K562 (cell line): ENCODE results near the gene VANGL1. TPM values are rescaled to one million over a fixed set of nuclear protein-coding genes. Genes with fewer than 3 reads are reported as not detected.

Source experiments
- ATAC-seq: fragments of 200-7000 bp; cut with Tn5 transposase; 3 replicates; pipeline ENCODE4 v1.9.1; 2020; ENCODE audit warnings: moderate library complexity
- BruUV-seq: library from RNA; stranded (reverse); fragments of 400-500 nt; replicated peaks from 2 replicates; lab custom pipeline; 2021; lab: Mats Ljungman, UMichigan
- CTCF ChIA-PET: fragments of 300-600 bp; formaldehyde crosslinking; extraction: SDS; loops from one replicate; lab custom pipeline; 2021; ENCODE audit warnings: low intra/inter-chr PET ratio; lab: Yijun Ruan, JAX
- POLR2A ChIA-PET: fragments of 300-600, 350-650 bp; sonication (Branson Sonifier 250); formaldehyde crosslinking; extraction: SDS; loops from one replicate; lab custom pipeline; 2021; ENCODE audit warnings: antibody characterized with exemption, inconsistent platforms; lab: Yijun Ruan, JAX
- DNase-seq, 4 experiments: peaks; one replicate each; pipeline versions ENCODE4 v3.0.0 to v3.0.0-alpha.2; 2011 to 2018; ENCODE audit warnings: low spot score in 3 of 4, mixed read lengths in 3 of 4; ENCODE audit errors: extremely low read depth in 1 of 4
- FAIRE-seq: peaks from 2 replicates; lab custom pipeline; 2011; peaks lifted over from hg19 to GRCh38; lab: Jason Lieb, UNC
- H2AFZ ChIP-seq: 2 replicates; pipeline ENCODE4 v1.6.0; 2011; ENCODE audit warnings: low read depth, low read length, control low read depth, inconsistent platforms
- H3K27ac ChIP-seq: fragments of 200-600 bp; 3 replicates; pipeline ENCODE4 v1.8.0; 2011; ENCODE audit warnings: low read depth, mild to moderate bottlenecking, control low read depth, inconsistent platforms, low read length, moderate library complexity, mixed read lengths; ENCODE audit errors: extremely low read depth
- H3K27me3 ChIP-seq, 2 experiments: fragments of 300-600 bp in 1 of 2; 2 replicates in 1 of 2; 3 replicates in 1 of 2; pipeline versions ENCODE4 v1.6.0 to v1.8.0; 2011; ENCODE audit warnings: inconsistent platforms in 2 of 2, low read length in 2 of 2, mild to moderate bottlenecking in 1 of 2, mixed read lengths in 1 of 2, moderate library complexity in 1 of 2; ENCODE audit not compliant: control insufficient read depth in 2 of 2, insufficient read depth in 2 of 2
- H3K36me3 ChIP-seq: fragments of 300-600 bp; 3 replicates; pipeline ENCODE4 v1.8.0; 2011; ENCODE audit warnings: mild to moderate bottlenecking, low read length, inconsistent platforms; ENCODE audit not compliant: control insufficient read depth, insufficient read depth
- H3K4me1 ChIP-seq, 2 experiments: fragments of 200-600 bp in 1 of 2; replicated peaks in 1 of 2; 2 replicates in 1 of 2; 3 replicates in 1 of 2; pipeline versions ENCODE4 v1.5.1 to v1.8.0; 2011; ENCODE audit warnings: inconsistent platforms in 2 of 2, low read length in 2 of 2, mild to moderate bottlenecking in 1 of 2, mixed read lengths in 1 of 2, moderate library complexity in 1 of 2; ENCODE audit not compliant: control insufficient read depth in 2 of 2, insufficient read depth in 2 of 2
- H3K4me2 ChIP-seq: 2 replicates; pipeline ENCODE4 v1.6.1; 2011; ENCODE audit warnings: low read length, control low read depth, inconsistent platforms, mixed read lengths; ENCODE audit not compliant: insufficient read depth
- H3K4me3 ChIP-seq: fragments of 200-600 bp; sonication (generic), shearing (Covaris generic); 2 replicates; pipeline ENCODE4 v1.5.1; 2016; ENCODE audit warnings: control low read depth, inconsistent platforms
- H3K79me2 ChIP-seq: fragments of 200-600 bp; 3 replicates; pipeline ENCODE4 v1.8.0; 2011; ENCODE audit warnings: low read length, inconsistent platforms; ENCODE audit not compliant: control insufficient read depth, insufficient read depth
- H3K9ac ChIP-seq, 2 experiments: 2 replicates each; pipeline versions ENCODE4 v1.6.0 to v1.6.1; 2011; ENCODE audit warnings: low read depth in 2 of 2, low read length in 2 of 2, control low read depth in 1 of 2, inconsistent platforms in 1 of 2, mild to moderate bottlenecking in 1 of 2, mixed read lengths in 1 of 2; ENCODE audit not compliant: insufficient read depth in 1 of 2
- H3K9me1 ChIP-seq: one replicate; pipeline ENCODE4 v1.6.0; 2011; ENCODE audit warnings: inconsistent platforms, mild to moderate bottlenecking, low read length, moderate library complexity; ENCODE audit not compliant: control insufficient read depth, insufficient read depth
- H3K9me3 ChIP-seq: replicated peaks from 2 replicates; pipeline ENCODE4 v1.5.1; 2011; ENCODE audit warnings: low read depth, low read length, inconsistent platforms; ENCODE audit not compliant: control insufficient read depth, insufficient read depth
- H4K20me1 ChIP-seq: replicated peaks from 2 replicates; pipeline ENCODE4 v1.6.1; 2011; ENCODE audit warnings: low read length, inconsistent platforms, mixed read lengths; ENCODE audit not compliant: control insufficient read depth, insufficient read depth
- CREM ChIP-seq: IDR thresholded peaks from 2 replicates; pipeline ENCODE4 v1.6.1; 2014; ENCODE audit warnings: antibody characterized with exemption, low read depth
- ETV6 ChIP-seq, 3 experiments: fragments of 150-350 bp in 1 of 3; sonication (generic) in 1 of 3; formaldehyde crosslinking in 1 of 3; IDR thresholded peaks; 2 replicates each; pipeline versions ENCODE4 v1.6.1 to v1.8.0; 2014 to 2022; ENCODE audit warnings: borderline replicate concordance in 2 of 3, low read depth in 2 of 3, antibody characterized with exemption in 1 of 3, low read length in 1 of 3, mild to moderate bottlenecking in 1 of 3, missing genetic modification reagents in 1 of 3
- FOXA1 ChIP-seq: fragments of 450-650 bp; IDR thresholded peaks from 2 replicates; pipeline ENCODE4 v1.6.1; 2016; ENCODE audit warnings: mild to moderate bottlenecking, borderline replicate concordance
- HDAC6 ChIP-seq: IDR thresholded peaks from 2 replicates; pipeline ENCODE4 v1.6.1; 2012; ENCODE audit warnings: low read depth, mild to moderate bottlenecking, control low read depth, inconsistent platforms, low read length, moderate library complexity
- JUNB ChIP-seq: fragments of 450-650 bp; formaldehyde crosslinking; conservative IDR thresholded peaks from 2 replicates; pipeline ENCODE4 v1.4.0; 2020; ENCODE audit warnings: mild to moderate bottlenecking
- LEF1 ChIP-seq: fragments of 450-650 bp; IDR thresholded peaks from 2 replicates; pipeline ENCODE4 v1.6.1; 2016; ENCODE audit warnings: mild to moderate bottlenecking
- PHF20 ChIP-seq: fragments of 450-650 bp; IDR thresholded peaks from 2 replicates; pipeline ENCODE4 v1.6.1; 2018; ENCODE audit not compliant: partially characterized antibody
- ZBTB2 ChIP-seq: fragments of 450-650 bp; IDR thresholded peaks from 2 replicates; pipeline ENCODE4 v1.6.1; 2016; ENCODE audit warnings: antibody characterized with exemption
- ZFP1 ChIP-seq: fragments of 450-650 bp; formaldehyde crosslinking; IDR thresholded peaks from 2 replicates; pipeline ENCODE4 v1.4.0; 2020; ENCODE audit warnings: mild to moderate bottlenecking, mixed read lengths
- ZFP30 ChIP-seq: fragments of 250-450 bp; sonication (Bioruptor Pico); IDR thresholded peaks from 2 replicates; pipeline ENCODE4 v1.8.0; 2022; ENCODE audit warnings: moderate library complexity, mild to moderate bottlenecking, inconsistent platforms, borderline replicate concordance
- ZNF586 ChIP-seq: fragments of 450-650 bp; formaldehyde crosslinking; conservative IDR thresholded peaks from 2 replicates; pipeline ENCODE4 v1.4.0; 2020; ENCODE audit warnings: mild to moderate bottlenecking, moderate library complexity
- ZNF639 ChIP-seq, 2 experiments: fragments of 200-800 bp in 1 of 2; sonication (Bioruptor generic) in 1 of 2; sonication (generic) in 1 of 2; formaldehyde crosslinking in 1 of 2; IDR thresholded peaks in 1 of 2; conservative IDR thresholded peaks in 1 of 2; 2 replicates each; pipeline versions ENCODE4 v1.5.0 to v1.6.1; 2016 to 2020; ENCODE audit warnings: missing compliant biosample characterization in 1 of 2, missing genetic modification characterization in 1 of 2, missing genetic modification reagents in 1 of 2
- ZNF740 ChIP-seq, 3 experiments: fragments of 200-800 bp in 1 of 3; sonication (Bioruptor generic) in 1 of 3; sonication (generic) in 1 of 3; formaldehyde crosslinking in 1 of 3; IDR thresholded peaks; 2 replicates each; pipeline versions ENCODE4 v1.6.1 to v1.8.0; 2016 to 2022; ENCODE audit warnings: mild to moderate bottlenecking in 2 of 3, missing compliant biosample characterization in 2 of 3, missing genetic modification characterization in 2 of 3, missing genetic modification reagents in 1 of 3
- WGBS: fragments of 100-300 bp; shearing (Covaris generic); methylation state at CpG from one replicate; pipeline ENCODE4 v1.1.6; 2016; ENCODE audit warnings: low coverage, mixed read lengths; ENCODE audit not compliant: insufficient coverage; ENCODE audit errors: missing lambda C conversion rate; 5-methylcytosine and 5-hydroxymethylcytosine counted together
- in situ Hi-C: fragments of 300-500 bp; cut with MboI; formaldehyde crosslinking; loops from 4 replicates; pipeline ENCODE4 v1.15.0; 2018; ENCODE audit warnings: inconsistent platforms, mixed read lengths
- intact Hi-C: fragments of 100-400 bp; cut with micrococcal nuclease; formaldehyde crosslinking; loops from 2 replicates; pipeline ENCODE4 v1.14.2; 2022
- polyA plus RNA-seq, 8 experiments: library from polyadenylated mRNA; depleted of rRNA in 4 of 8; stranded (reverse) in 5 of 8; unstranded in 3 of 8; fragments of >200 nt; fragmentation: Nextera tagmentation in 2 of 8; fragmentation: Illumina TruSeq in 1 of 8; extraction: Ambion mirVana in 2 of 8; extraction: Trizol in 1 of 8; gene quantifications; 2 replicates each; pipeline versions ENCODE4 v1.2.1 to v1.2.3, GENCODE V29; 2011 to 2014; ENCODE audit warnings: inconsistent platforms in 1 of 8, missing spikeins in 1 of 8
- total RNA-seq, 7 experiments: library from RNA; depleted of rRNA in 6 of 7; stranded (reverse); fragments of >200 nt in 6 of 7; fragmentation: Illumina TruSeq in 2 of 7; extraction: Trizol in 2 of 7; gene quantifications; 2 replicates each; pipeline versions ENCODE4 v1.2.1 to v1.2.3, GENCODE V29; 2011 to 2021; ENCODE audit warnings: low replicate concordance in 1 of 7

The VANGL1 gene
- total and polyA plus RNA-seq, 9 of the 15 experiments (the other 6 are each of a cell fraction or from before 2014, with no cell fraction given), result 0.90 to 12.8 (median 9.6) TPM

- TF ChIP-seq ZNF639 (CRISPR knock-in tag; conservative IDR thresholded peaks at IDR 0.05 in 1 of 2, IDR thresholded peaks at IDR 0.05 in 1 of 2), result no peak
- TF ChIP-seq HDAC6, result no peak
- TF ChIP-seq ZFP30 (CRISPR knock-in tag), result no peak
These were observed 39.0 kb downstream of the VANGL1 start (continued) for GRCh38 chr1:115680730-115681111.

GRCh38 chr1:115682792-115683191 is 41.0 kb downstream of the VANGL1 start:
- H3K9me3 ChIP-seq, result no peaks in the 10 kb centered on the region
- H3K79me2 ChIP-seq, result no peaks in the 10 kb centered on the region
- H3K27ac ChIP-seq, result no peak overlapping the region
- ChIA-PET CTCF (no interaction called here), POLR2A (interaction anchor here (1.6 kb wide), 1 partner anchor 10 kb away, joined by 4 read pairs; no protein-coding TSS in a partner anchor)
- in situ Hi-C loops (no loop called here), intact Hi-C loops (no loop called here)
- H3K9me1 ChIP-seq, result no peaks in the 10 kb centered on the region
- no peaks in the 10 kb centered on the region for H3K27me3 ChIP-seq
- peaks cover 57% of the 10 kb centered on the region for H3K36me3 ChIP-seq
- H3K9ac ChIP-seq, result no peak overlapping the region
- no peaks in the 10 kb centered on the region for H4K20me1 ChIP-seq
- peaks cover 0 to 3% of the 10 kb centered on the region in 2 experiments; a peak in 1 of 5 replicates for H3K4me1 ChIP-seq
- FAIRE-seq (no peak), DNase-seq (no peak), ATAC-seq (no peak)
- no peak overlapping the region for H2AFZ ChIP-seq
- no TSS peak for BruUV-seq
- no peak overlapping the region for H3K4me2 ChIP-seq
- WGBS, result 90% methylated on average over 4 of the region's 4 CpGs
- H3K4me3 ChIP-seq, result no peak overlapping the region
- no peak for TF ChIP-seq JUNB (CRISPR knock-in tag)
- TF ChIP-seq ZBTB2, result no peak
- no peak for TF ChIP-seq ZFP1 (CRISPR knock-in tag)
- TF ChIP-seq ETV6 (IDR thresholded peaks at IDR 0.05; ENCODE audit: borderline replicate concordance in 1 of 2, low read depth in 2 of 2, low read length in 1 of 2), result no peak
- no peak for TF ChIP-seq ETV6 (CRISPR knock-in tag; IDR thresholded peaks at IDR 0.05; ENCODE audit: borderline replicate concordance)
- no peak for TF ChIP-seq PHF20
- no peak for TF ChIP-seq ZNF586 (CRISPR knock-in tag)
- no peak for TF ChIP-seq FOXA1
- TF ChIP-seq CREM, result no peak
- TF ChIP-seq LEF1, result no peak
- TF ChIP-seq ZNF740 (CRISPR knock-in tag; IDR thresholded peaks at IDR 0.05), result no peak
- no peak for TF ChIP-seq ZNF740 (tag; IDR thresholded peaks at IDR 0.05)
